Measurements from ENCODE around the gene RHNO1. TPM values are rescaled to one million over a fixed set of nuclear protein-coding genes. Genes with fewer than 3 reads are reported as not detected.

RHNO1 gene
- total RNA-seq, 1 experiment from 2014 or later = 64.8 TPM

DNA sequence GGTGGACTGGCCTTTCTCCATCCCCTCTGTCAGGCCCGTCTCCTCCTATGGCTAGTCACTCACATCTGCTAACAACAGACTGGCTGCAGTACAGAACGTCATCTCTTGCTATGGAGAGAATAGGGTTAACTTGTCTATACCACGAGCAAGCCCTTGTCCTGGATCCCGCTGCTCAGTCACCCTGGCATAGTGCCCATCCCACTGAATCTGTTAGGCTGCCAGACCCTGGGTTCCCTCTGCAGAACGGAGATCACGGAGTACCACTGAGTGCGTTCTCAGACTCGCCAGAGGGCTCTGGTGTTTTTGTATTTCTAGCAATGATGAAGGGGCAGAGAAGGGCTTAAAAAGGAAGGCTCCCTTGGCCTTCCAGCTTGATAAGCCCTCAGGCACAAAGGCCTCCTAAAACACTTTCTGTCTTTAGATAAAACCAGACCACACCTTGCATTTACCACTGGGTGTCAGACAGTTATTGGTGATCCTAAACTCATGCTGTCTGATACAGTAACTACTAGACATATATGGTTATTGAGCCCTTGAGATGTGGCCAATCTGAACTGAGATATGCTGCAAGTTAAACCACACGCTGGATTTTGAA is 35.9 kb upstream of the RHNO1 start:
- Mint-ChIP-seq H3K9me3 (ENCODE audit: low read depth, unreplicated experiment) (no peaks in the 10 kb centered on the region), H3K27ac (ENCODE audit: unreplicated experiment) (no peak overlapping the region), H3K4me1 (ENCODE audit: low read depth, unreplicated experiment) (no peaks in the 10 kb centered on the region), H3K27me3 (ENCODE audit: unreplicated experiment) (no peaks in the 10 kb centered on the region), H3K4me3 (ENCODE audit: low read depth, unreplicated experiment) (no peak overlapping the region), H3K36me3 (ENCODE audit: insufficient read depth, unreplicated experiment) (peaks cover 14% of the 10 kb centered on the region)
- BruUV-seq (replicated peaks) = no TSS peak
- intact Hi-C loops (cut with micrococcal nuclease; ENCODE audit: unreplicated experiment) = no loop called here
- DNase-seq = no peak
- TF ChIP-seq, protein P1, sequence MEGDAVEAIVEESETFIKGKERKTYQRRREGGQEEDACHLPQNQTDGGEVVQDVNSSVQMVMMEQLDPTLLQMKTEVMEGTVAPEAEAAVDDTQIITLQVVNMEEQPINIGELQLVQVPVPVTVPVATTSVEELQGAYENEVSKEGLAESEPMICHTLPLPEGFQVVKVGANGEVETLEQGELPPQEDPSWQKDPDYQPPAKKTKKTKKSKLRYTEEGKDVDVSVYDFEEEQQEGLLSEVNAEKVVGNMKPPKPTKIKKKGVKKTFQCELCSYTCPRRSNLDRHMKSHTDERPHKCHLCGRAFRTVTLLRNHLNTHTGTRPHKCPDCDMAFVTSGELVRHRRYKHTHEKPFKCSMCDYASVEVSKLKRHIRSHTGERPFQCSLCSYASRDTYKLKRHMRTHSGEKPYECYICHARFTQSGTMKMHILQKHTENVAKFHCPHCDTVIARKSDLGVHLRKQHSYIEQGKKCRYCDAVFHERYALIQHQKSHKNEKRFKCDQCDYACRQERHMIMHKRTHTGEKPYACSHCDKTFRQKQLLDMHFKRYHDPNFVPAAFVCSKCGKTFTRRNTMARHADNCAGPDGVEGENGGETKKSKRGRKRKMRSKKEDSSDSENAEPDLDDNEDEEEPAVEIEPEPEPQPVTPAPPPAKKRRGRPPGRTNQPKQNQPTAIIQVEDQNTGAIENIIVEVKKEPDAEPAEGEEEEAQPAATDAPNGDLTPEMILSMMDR (IDR thresholded peaks at IDR 0.05; ENCODE audit: unreplicated experiment) = no peak
- CTCF ChIA-PET = interaction anchor here (0.6 kb wide), 1 partner anchor 99 kb away, joined by 7 read pairs; no protein-coding TSS in a partner anchor

- Mint-ChIP-seq H3K36me3 (ENCODE audit: insufficient read depth, unreplicated experiment) (peaks cover 14% of the 10 kb centered on the region), H3K4me1 (ENCODE audit: low read depth, unreplicated experiment) (no peaks in the 10 kb centered on the region), H3K4me3 (ENCODE audit: low read depth, unreplicated experiment) (no peak overlapping the region), H3K27ac (ENCODE audit: unreplicated experiment) (no peak overlapping the region), H3K27me3 (ENCODE audit: unreplicated experiment) (no peaks in the 10 kb centered on the region), H3K9me3 (ENCODE audit: low read depth, unreplicated experiment) (no peaks in the 10 kb centered on the region)
- DNase-seq = no peak
- CTCF ChIA-PET = interaction anchor here (0.6 kb wide), 1 partner anchor 217 kb away, joined by 3 read pairs; no protein-coding TSS in a partner anchor
- intact Hi-C loops (cut with micrococcal nuclease; ENCODE audit: unreplicated experiment) = no loop called here
- no TSS peak for BruUV-seq (replicated peaks)
- TF ChIP-seq, protein P1 (IDR thresholded peaks at IDR 0.05; ENCODE audit: unreplicated experiment) = no peak
Observed at GRCh38 chr12:2842948-2843347, 34.1 kb upstream of the RHNO1 start.

- peaks cover 9% of the 10 kb centered on the region for H3K4me1 Mint-ChIP-seq (ENCODE audit: low read depth, unreplicated experiment)
- TF ChIP-seq, protein P1 (IDR thresholded peaks at IDR 0.05; ENCODE audit: unreplicated experiment) = no peak
- H3K9me3 Mint-ChIP-seq (ENCODE audit: low read depth, unreplicated experiment) = no peaks in the 10 kb centered on the region
- DNase-seq = no peak
- peaks cover 22% of the 10 kb centered on the region for H3K36me3 Mint-ChIP-seq (ENCODE audit: insufficient read depth, unreplicated experiment)
- BruUV-seq (replicated peaks) = no TSS peak
- no peaks in the 10 kb centered on the region for H3K27me3 Mint-ChIP-seq (ENCODE audit: unreplicated experiment)
- CTCF ChIA-PET = no interaction called here
- H3K27ac Mint-ChIP-seq (ENCODE audit: unreplicated experiment) = no peak overlapping the region
- intact Hi-C loops (cut with micrococcal nuclease; ENCODE audit: unreplicated experiment) = no loop called here
- no peak overlapping the region for H3K4me3 Mint-ChIP-seq (ENCODE audit: low read depth, unreplicated experiment)
Observed at GRCh38 chr12:2844786-2845185, 32.2 kb upstream of the RHNO1 start.

GRCh38 chr12:2845280-2845679 is 31.7 kb upstream of the RHNO1 start:
- DNase-seq = no peak
- Mint-ChIP-seq H3K27ac (ENCODE audit: unreplicated experiment) (no peak overlapping the region), H3K36me3 (ENCODE audit: insufficient read depth, unreplicated experiment) (peaks cover 24% of the 10 kb centered on the region), H3K4me1 (ENCODE audit: low read depth, unreplicated experiment) (peaks cover 11% of the 10 kb centered on the region), H3K27me3 (ENCODE audit: unreplicated experiment) (no peaks in the 10 kb centered on the region), H3K9me3 (ENCODE audit: low read depth, unreplicated experiment) (no peaks in the 10 kb centered on the region), H3K4me3 (ENCODE audit: low read depth, unreplicated experiment) (no peak overlapping the region)
- CTCF ChIA-PET = no interaction called here
- TF ChIP-seq, protein P1 (IDR thresholded peaks at IDR 0.05; ENCODE audit: unreplicated experiment) = no peak
- no TSS peak for BruUV-seq (replicated peaks)
- intact Hi-C loops (cut with micrococcal nuclease; ENCODE audit: unreplicated experiment) = no loop called here
